ENCODE measurements around the gene C2CD4C. TPM values are rescaled to one million over a fixed set of nuclear protein-coding genes. Genes with fewer than 3 reads are reported as not detected.

The C2CD4C gene
- total RNA-seq, 4 donors from 2014 or later, result 0.19 to 9.6 (median 1.8) TPM

- no peak for ATAC-seq (ENCODE audit: low FRiP score)
- no peak for TF ChIP-seq CTCF (IDR thresholded peaks at IDR 0.05)
- no peak for DNase-seq (ENCODE audit: low spot score)
These were observed 33.4 kb downstream of the C2CD4C start for GRCh38 chr19:375395-376110.

- no peak for DNase-seq (ENCODE audit: low spot score)
- ATAC-seq (ENCODE audit: low FRiP score), result no peak
- TF ChIP-seq CTCF (IDR thresholded peaks at IDR 0.05), result no peak
These were observed 34.1 kb downstream of the C2CD4C start for GRCh38 chr19:374886-375235.

GRCh38 chr19:374183-374885 lies 34.6 kb downstream of the C2CD4C start:
- no peak for TF ChIP-seq CTCF (IDR thresholded peaks at IDR 0.05)
- ATAC-seq (ENCODE audit: low FRiP score), result no peak
- no peak for DNase-seq (ENCODE audit: low spot score)

- ATAC-seq (ENCODE audit: low FRiP score) (no peak), DNase-seq (ENCODE audit: low spot score) (no peak)
- no peak for TF ChIP-seq CTCF (IDR thresholded peaks at IDR 0.05)
These were observed 35.4 kb downstream of the C2CD4C start for GRCh38 chr19:373391-374182.

GRCh38 chr19:372306-372890 lies 36.5 kb downstream of the C2CD4C start:
- no peak for TF ChIP-seq CTCF (IDR thresholded peaks at IDR 0.05)
- DNase-seq (ENCODE audit: low spot score) (no peak), ATAC-seq (ENCODE audit: low FRiP score) (no peak)

- TF ChIP-seq CTCF (IDR thresholded peaks at IDR 0.05), result no peak
- ATAC-seq (ENCODE audit: low FRiP score) (no peak), DNase-seq (ENCODE audit: low spot score) (no peak)
These were observed 37.3 kb downstream of the C2CD4C start for GRCh38 chr19:371501-372168.
